ENCODE data around the gene BRINP2.

DNA sequence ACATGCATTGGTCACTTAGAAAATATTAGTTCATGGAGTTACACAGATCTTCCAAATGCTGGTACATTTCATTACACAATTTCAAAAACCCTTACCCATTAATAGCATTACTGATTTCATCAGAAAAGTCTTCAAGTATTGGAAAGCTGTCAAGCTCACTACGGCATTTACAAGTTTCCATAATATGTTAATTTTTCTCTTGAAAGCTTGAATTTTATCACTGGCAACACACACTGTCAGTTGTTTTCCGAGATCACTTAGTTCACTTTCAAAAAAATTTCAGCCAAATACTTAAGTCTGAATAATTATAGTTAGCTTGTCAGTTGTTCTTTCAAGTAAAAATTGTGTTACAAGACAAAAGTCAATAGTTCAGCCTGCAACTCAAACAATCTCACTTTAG, 24.3 kb upstream of the BRINP2 start:
- no peak for TF ChIP-seq BHLHE40 (IDR thresholded peaks at IDR 0.05; ENCODE audit: low read depth, low read length)
- TF ChIP-seq EP300 (IDR thresholded peaks at IDR 0.05), result no peak
- TF ChIP-seq, protein P1, sequence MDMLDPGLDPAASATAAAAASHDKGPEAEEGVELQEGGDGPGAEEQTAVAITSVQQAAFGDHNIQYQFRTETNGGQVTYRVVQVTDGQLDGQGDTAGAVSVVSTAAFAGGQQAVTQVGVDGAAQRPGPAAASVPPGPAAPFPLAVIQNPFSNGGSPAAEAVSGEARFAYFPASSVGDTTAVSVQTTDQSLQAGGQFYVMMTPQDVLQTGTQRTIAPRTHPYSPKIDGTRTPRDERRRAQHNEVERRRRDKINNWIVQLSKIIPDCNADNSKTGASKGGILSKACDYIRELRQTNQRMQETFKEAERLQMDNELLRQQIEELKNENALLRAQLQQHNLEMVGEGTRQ (IDR thresholded peaks at IDR 0.05), result no peak
- TF ChIP-seq, protein P2, sequence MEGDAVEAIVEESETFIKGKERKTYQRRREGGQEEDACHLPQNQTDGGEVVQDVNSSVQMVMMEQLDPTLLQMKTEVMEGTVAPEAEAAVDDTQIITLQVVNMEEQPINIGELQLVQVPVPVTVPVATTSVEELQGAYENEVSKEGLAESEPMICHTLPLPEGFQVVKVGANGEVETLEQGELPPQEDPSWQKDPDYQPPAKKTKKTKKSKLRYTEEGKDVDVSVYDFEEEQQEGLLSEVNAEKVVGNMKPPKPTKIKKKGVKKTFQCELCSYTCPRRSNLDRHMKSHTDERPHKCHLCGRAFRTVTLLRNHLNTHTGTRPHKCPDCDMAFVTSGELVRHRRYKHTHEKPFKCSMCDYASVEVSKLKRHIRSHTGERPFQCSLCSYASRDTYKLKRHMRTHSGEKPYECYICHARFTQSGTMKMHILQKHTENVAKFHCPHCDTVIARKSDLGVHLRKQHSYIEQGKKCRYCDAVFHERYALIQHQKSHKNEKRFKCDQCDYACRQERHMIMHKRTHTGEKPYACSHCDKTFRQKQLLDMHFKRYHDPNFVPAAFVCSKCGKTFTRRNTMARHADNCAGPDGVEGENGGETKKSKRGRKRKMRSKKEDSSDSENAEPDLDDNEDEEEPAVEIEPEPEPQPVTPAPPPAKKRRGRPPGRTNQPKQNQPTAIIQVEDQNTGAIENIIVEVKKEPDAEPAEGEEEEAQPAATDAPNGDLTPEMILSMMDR (IDR thresholded peaks at IDR 0.05), result no peak
- no peak for TF ChIP-seq FOSL2 (IDR thresholded peaks at IDR 0.05)
- TF ChIP-seq FOSL2 (CRISPR knock-in tag; IDR thresholded peaks at IDR 0.05), result no peak
- no peak for TF ChIP-seq POLR2A (IDR thresholded peaks at IDR 0.05; ENCODE audit: low read length)
- TF ChIP-seq, protein P3, sequence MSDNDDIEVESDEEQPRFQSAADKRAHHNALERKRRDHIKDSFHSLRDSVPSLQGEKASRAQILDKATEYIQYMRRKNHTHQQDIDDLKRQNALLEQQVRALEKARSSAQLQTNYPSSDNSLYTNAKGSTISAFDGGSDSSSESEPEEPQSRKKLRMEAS (IDR thresholded peaks at IDR 0.05), result no peak
- no peak for TF ChIP-seq HOXB13 (CRISPR knock-in tag; IDR thresholded peaks at IDR 0.05; ENCODE audit: low read depth)
- TF ChIP-seq, protein P4, sequence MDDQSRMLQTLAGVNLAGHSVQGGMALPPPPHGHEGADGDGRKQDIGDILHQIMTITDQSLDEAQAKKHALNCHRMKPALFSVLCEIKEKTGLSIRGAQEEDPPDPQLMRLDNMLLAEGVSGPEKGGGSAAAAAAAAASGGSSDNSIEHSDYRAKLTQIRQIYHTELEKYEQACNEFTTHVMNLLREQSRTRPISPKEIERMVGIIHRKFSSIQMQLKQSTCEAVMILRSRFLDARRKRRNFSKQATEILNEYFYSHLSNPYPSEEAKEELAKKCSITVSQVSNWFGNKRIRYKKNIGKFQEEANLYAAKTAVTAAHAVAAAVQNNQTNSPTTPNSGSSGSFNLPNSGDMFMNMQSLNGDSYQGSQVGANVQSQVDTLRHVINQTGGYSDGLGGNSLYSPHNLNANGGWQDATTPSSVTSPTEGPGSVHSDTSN (IDR thresholded peaks at IDR 0.05), result no peak
- no peak for TF ChIP-seq KDM5A (IDR thresholded peaks at IDR 0.05)
- TF ChIP-seq, protein P5, sequence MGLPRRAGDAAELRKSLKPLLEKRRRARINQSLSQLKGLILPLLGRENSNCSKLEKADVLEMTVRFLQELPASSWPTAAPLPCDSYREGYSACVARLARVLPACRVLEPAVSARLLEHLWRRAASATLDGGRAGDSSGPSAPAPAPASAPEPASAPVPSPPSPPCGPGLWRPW (IDR thresholded peaks at IDR 0.05), result no peak
- TF ChIP-seq, protein P6, sequence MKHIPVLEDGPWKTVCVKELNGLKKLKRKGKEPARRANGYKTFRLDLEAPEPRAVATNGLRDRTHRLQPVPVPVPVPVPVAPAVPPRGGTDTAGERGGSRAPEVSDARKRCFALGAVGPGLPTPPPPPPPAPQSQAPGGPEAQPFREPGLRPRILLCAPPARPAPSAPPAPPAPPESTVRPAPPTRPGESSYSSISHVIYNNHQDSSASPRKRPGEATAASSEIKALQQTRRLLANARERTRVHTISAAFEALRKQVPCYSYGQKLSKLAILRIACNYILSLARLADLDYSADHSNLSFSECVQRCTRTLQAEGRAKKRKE (CRISPR knock-in tag; IDR thresholded peaks at IDR 0.05; ENCODE audit: low read depth), result no peak
- no peak for TF ChIP-seq KDM1A (IDR thresholded peaks at IDR 0.05; ENCODE audit: low read depth)
- no peak for TF ChIP-seq MAFK (IDR thresholded peaks at IDR 0.05; ENCODE audit: partially characterized antibody)

Data from A549 (cell line).